ENCODE results near the gene EPHB1.

The EPHB1 gene

GRCh38 chr3:135138776-135139175, 343.7 kb downstream of the EPHB1 start:
- no peak for TF ChIP-seq ZNF565 (CRISPR knock-in tag; conservative IDR thresholded peaks at IDR 0.05; ENCODE audit: low read depth)
- no peak for TF ChIP-seq ZFP30 (CRISPR knock-in tag; IDR thresholded peaks at IDR 0.05)
- no peak for TF ChIP-seq PPARA (CRISPR knock-in tag; IDR thresholded peaks at IDR 0.05; ENCODE audit: borderline replicate concordance)
- TF ChIP-seq ARNTL (CRISPR knock-in tag; IDR thresholded peaks at IDR 0.05; ENCODE audit: borderline replicate concordance, low read depth) = no peak
- no peak for TF ChIP-seq ZNF8 (CRISPR knock-in tag; IDR thresholded peaks at IDR 0.05)
- ATAC-seq = no peak

GRCh38 chr3:135140591-135140990, 345.5 kb downstream of the EPHB1 start:
- ATAC-seq = no peak
- TF ChIP-seq CREB5 (CRISPR knock-in tag; IDR thresholded peaks at IDR 0.05; ENCODE audit: low read depth) (no peak), ZNF70 (CRISPR knock-in tag; IDR thresholded peaks at IDR 0.05) (no peak), BACH2 (CRISPR knock-in tag; IDR thresholded peaks at IDR 0.05; ENCODE audit: borderline replicate concordance) (no peak), SNAI2 (CRISPR knock-in tag; IDR thresholded peaks at IDR 0.05) (no peak), PPARA (CRISPR knock-in tag; IDR thresholded peaks at IDR 0.05; ENCODE audit: borderline replicate concordance) (no peak), ZC3H10 (CRISPR knock-in tag; IDR thresholded peaks at IDR 0.05) (no peak), RARB (CRISPR knock-in tag; IDR thresholded peaks at IDR 0.05) (no peak), OSR1 (CRISPR knock-in tag; IDR thresholded peaks at IDR 0.05) (no peak), TSHZ2 (CRISPR knock-in tag; IDR thresholded peaks at IDR 0.05) (no peak), ZFP30 (CRISPR knock-in tag; IDR thresholded peaks at IDR 0.05) (no peak), ISL1 (CRISPR knock-in tag; IDR thresholded peaks at IDR 0.05) (no peak), PATZ1 (CRISPR knock-in tag; IDR thresholded peaks at IDR 0.05; ENCODE audit: borderline replicate concordance) (no peak), ESRRG (CRISPR knock-in tag; IDR thresholded peaks at IDR 0.05) (no peak), CSDC2 (CRISPR knock-in tag; IDR thresholded peaks at IDR 0.05) (no peak), ZNF565 (CRISPR knock-in tag; conservative IDR thresholded peaks at IDR 0.05; ENCODE audit: low read depth) (no peak), ZFP3 (CRISPR knock-in tag; IDR thresholded peaks at IDR 0.05) (no peak), CSRNP3 (CRISPR knock-in tag; IDR thresholded peaks at IDR 0.05) (no peak), GLIS3 (CRISPR knock-in tag; IDR thresholded peaks at IDR 0.05) (no peak)

GRCh38 chr3:135141160-135141559, 346.1 kb downstream of the EPHB1 start:
- no peak for ATAC-seq
- TF ChIP-seq ZFP3 (CRISPR knock-in tag; IDR thresholded peaks at IDR 0.05) (no peak), CSRNP3 (CRISPR knock-in tag; IDR thresholded peaks at IDR 0.05) (no peak), ESRRG (CRISPR knock-in tag; IDR thresholded peaks at IDR 0.05) (no peak), PATZ1 (CRISPR knock-in tag; IDR thresholded peaks at IDR 0.05; ENCODE audit: borderline replicate concordance) (no peak), CSDC2 (CRISPR knock-in tag; IDR thresholded peaks at IDR 0.05) (no peak), ZC3H10 (CRISPR knock-in tag; IDR thresholded peaks at IDR 0.05) (no peak), POU6F1 (CRISPR knock-in tag; IDR thresholded peaks at IDR 0.05; ENCODE audit: borderline replicate concordance, low read depth) (no peak), GLIS3 (CRISPR knock-in tag; IDR thresholded peaks at IDR 0.05) (no peak), TSHZ2 (CRISPR knock-in tag; IDR thresholded peaks at IDR 0.05) (no peak), BACH2 (CRISPR knock-in tag; IDR thresholded peaks at IDR 0.05; ENCODE audit: borderline replicate concordance) (no peak)

All from SK-N-SH treated with all-trans-retinoic acid at 6 μM for 48 hours (cell line).